ENCODE measurements around the gene EDARADD. TPM values are rescaled to one million over a fixed set of nuclear protein-coding genes. Genes with fewer than 3 reads are reported as not detected.

Gene EDARADD
- total RNA-seq, 4 donors from 2014 or later: 4.6 to 9.6 (median 5.5) TPM

DNA sequence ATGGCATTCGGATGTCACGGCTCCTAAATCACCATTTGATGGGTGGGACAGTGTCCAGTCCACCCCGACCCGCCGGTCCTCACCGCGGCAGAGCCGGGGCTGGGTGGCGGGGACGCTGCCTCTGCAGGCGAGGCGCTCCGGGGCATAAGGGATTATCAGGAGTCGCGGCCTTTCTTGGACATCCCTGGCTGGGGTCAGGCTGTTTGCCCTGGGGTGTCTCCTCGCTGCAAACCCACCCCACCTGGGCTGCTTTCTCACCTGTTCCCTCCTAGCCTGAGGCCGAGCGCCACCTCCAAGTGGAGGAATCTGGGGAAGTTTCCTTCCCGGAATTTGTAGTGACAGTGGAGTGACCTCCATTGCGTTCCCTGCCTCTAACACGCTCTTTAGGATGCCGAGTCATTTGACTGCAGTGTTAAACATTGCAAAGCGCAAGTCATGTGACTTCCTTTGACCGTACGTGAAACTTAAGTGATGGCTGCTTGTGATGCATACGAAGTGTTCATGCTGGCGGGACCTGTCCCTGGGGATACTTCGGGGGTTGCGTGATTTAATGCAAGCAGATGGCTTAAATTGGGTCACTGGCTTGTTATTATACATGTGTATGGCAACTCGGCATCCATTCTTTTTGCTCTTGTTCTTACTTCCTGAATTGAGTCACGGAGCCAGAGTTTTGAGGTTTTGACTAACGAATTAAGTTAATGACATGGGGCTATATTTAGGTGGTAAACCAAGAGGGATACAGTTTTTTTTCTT lies 130.2 kb downstream of the EDARADD start:
- TF ChIP-seq POLR2A (IDR thresholded peaks at IDR 0.05): peak in 1 of 4 donors; percentile 58
- TF ChIP-seq, protein P1, sequence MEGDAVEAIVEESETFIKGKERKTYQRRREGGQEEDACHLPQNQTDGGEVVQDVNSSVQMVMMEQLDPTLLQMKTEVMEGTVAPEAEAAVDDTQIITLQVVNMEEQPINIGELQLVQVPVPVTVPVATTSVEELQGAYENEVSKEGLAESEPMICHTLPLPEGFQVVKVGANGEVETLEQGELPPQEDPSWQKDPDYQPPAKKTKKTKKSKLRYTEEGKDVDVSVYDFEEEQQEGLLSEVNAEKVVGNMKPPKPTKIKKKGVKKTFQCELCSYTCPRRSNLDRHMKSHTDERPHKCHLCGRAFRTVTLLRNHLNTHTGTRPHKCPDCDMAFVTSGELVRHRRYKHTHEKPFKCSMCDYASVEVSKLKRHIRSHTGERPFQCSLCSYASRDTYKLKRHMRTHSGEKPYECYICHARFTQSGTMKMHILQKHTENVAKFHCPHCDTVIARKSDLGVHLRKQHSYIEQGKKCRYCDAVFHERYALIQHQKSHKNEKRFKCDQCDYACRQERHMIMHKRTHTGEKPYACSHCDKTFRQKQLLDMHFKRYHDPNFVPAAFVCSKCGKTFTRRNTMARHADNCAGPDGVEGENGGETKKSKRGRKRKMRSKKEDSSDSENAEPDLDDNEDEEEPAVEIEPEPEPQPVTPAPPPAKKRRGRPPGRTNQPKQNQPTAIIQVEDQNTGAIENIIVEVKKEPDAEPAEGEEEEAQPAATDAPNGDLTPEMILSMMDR (IDR thresholded peaks at IDR 0.05): no peak

DNA sequence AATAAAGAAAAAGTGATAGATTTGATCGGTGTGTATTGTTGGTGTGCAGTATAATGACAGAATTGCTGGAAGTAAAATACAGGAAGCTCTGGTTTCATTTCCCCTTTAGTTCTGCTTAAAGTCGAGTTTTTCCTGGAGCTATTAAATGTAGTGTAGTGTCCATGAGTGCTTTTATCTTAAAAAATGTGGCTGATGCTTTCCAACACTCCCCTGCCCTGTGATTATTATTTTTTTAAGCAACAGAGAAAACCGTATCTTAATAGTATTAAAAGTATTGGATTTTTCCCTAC lies 130.8 kb downstream of the EDARADD start:
- DNase-seq: no peak
- intact Hi-C loops (cut with DNase I): no loop called here

More for the DNA sequence above, 130.2 kb downstream of the EDARADD start:
- intact Hi-C loops (cut with DNase I): no loop called here
- Histone ChIP-seq H3K4me3 (peak overlapping the region; percentile 69 to 97 (median 84)), H3K9me3 (no peaks in the 10 kb centered on the region), H3K27me3 (no peaks in the 10 kb centered on the region), H3K36me3 (peaks cover 0 to 37% (median 0%) of the 10 kb centered on the region in 3 donors), H3K27ac (peak overlapping the region; percentile 87 to 95 (median 92)), H3K4me1 (peaks cover 4 to 20% (median 8%) of the 10 kb centered on the region in 3 donors)
- no peak for DNase-seq
- 0 to 1% methylated on average over 14 to 15 of the region's 32 CpGs for WGBS, 2 donors

DNA sequence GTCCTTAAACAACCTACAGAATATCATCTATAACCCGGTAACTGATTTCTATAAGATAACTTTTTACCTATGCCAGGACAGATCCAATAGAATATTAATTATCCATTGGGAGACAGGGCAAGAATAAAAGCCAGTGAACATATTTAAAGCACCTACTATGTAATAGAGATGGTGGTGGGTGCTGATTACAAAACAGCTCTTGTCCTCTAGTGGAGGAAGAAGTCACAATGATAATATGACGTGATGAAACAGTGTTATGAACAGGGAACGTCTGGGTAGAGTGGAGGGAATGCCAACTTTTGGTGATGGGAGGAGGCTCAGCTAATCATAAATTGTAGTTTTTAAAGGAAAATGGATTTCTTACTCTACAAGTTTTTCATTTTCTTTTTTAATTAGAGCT lies 132.0 kb downstream of the EDARADD start:
- H3K4me3 ChIP-seq: no peak overlapping the region
- no peaks in the 10 kb centered on the region for H3K27me3 ChIP-seq
- WGBS, 2 donors: 78 to 81% methylated on average over 3 of the region's 3 CpGs
- intact Hi-C loops (cut with DNase I): no loop called here
- H3K4me1 ChIP-seq: peaks cover 4 to 26% (median 8%) of the 10 kb centered on the region in 3 donors
- TF ChIP-seq, protein P1 (IDR thresholded peaks at IDR 0.05): no peak
- no peak for TF ChIP-seq POLR2A (IDR thresholded peaks at IDR 0.05)
- H3K27ac ChIP-seq: no peak overlapping the region
- peaks cover 0 to 48% (median 0%) of the 10 kb centered on the region in 3 donors for H3K36me3 ChIP-seq
- no peak for DNase-seq
- no peaks in the 10 kb centered on the region for H3K9me3 ChIP-seq

More for the DNA sequence above, 130.8 kb downstream of the EDARADD start:
- Histone ChIP-seq H3K27me3 (no peaks in the 10 kb centered on the region), H3K36me3 (peaks cover 0 to 38% (median 0%) of the 10 kb centered on the region in 3 donors), H3K4me3 (peak overlapping the region; percentile 69 to 97 (median 84)), H3K9me3 (no peaks in the 10 kb centered on the region), H3K4me1 (peaks cover 4 to 20% (median 8%) of the 10 kb centered on the region in 3 donors), H3K27ac (peak overlapping the region; percentile 87 to 95 (median 92))
- TF ChIP-seq POLR2A (IDR thresholded peaks at IDR 0.05): no peak
- TF ChIP-seq, protein P1 (IDR thresholded peaks at IDR 0.05): no peak
- WGBS, 2 donors: 4 to 5% methylated on average over 3 of the region's 3 CpGs

DNA sequence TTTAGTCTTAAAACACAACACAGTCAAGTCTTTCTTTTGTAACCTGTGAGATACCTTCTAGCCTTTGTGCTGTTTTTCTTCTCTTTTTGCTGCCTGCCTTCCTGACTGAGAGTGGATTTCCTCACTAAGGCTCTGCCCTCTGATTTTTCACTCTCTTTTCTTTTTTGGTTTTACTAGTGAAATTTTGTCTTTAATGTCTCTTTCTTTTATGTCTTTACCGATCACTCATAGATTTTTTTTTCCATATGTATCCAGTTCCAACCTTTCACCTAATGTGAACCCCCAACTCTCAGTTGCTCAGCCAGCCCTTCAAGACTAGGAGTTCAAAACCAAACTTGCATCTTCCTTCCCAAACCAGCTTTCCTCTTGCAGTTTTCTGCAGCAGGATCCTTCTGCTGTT lies 136.2 kb downstream of the EDARADD start:
- Histone ChIP-seq H3K9me3 (no peaks in the 10 kb centered on the region), H3K4me1 (peaks cover 0 to 37% (median 4%) of the 10 kb centered on the region in 3 donors), H3K4me3 (no peak overlapping the region), H3K27me3 (no peaks in the 10 kb centered on the region), H3K36me3 (peaks cover 0 to 70% (median 0%) of the 10 kb centered on the region in 3 donors), H3K27ac (no peak overlapping the region)
- TF ChIP-seq, protein P1 (IDR thresholded peaks at IDR 0.05): no peak
- intact Hi-C loops (cut with DNase I): no loop called here
- no peak for DNase-seq
- 73 to 75% methylated on average over 1 of the region's 1 CpG for WGBS, 2 donors

DNA sequence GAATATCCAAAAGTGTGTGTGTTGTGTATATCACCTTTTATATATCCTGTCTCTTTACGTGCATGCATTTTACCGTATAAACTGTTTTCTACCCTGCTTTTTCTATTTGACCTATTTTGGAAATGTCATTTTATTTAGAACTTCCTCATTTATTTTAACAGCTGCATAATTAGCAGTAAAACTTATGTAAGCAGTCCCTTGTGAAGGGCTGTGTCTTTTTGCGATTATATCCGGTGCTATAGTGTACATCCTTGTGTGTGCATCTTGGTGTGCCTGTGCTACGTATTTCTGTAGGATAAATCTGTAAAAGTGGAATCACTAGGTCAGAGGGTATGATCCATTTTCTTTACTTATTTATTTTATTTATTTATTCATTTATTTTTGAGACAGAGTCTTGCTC lies 136.9 kb downstream of the EDARADD start:
- Histone ChIP-seq H3K27ac (no peak overlapping the region), H3K27me3 (no peaks in the 10 kb centered on the region), H3K4me3 (no peak overlapping the region), H3K9me3 (no peaks in the 10 kb centered on the region), H3K4me1 (peaks cover 0 to 40% (median 4%) of the 10 kb centered on the region in 3 donors), H3K36me3 (peaks cover 0 to 71% (median 0%) of the 10 kb centered on the region in 3 donors)
- 61 to 77% methylated on average over 5 of the region's 5 CpGs for WGBS, 2 donors
- DNase-seq: no peak
- no peak for TF ChIP-seq POLR2A (IDR thresholded peaks at IDR 0.05)
- TF ChIP-seq, protein P1 (IDR thresholded peaks at IDR 0.05): no peak
- intact Hi-C loops (cut with DNase I): no loop called here
